ENCODE measurements around the gene CYP4B1. TPM values are rescaled to one million over a fixed set of nuclear protein-coding genes. Genes with fewer than 3 reads are reported as not detected.
A peak's percentile ranks its signal among the peaks of the same experiment; 100 is the strongest.
"Not testable (repeated sequence)": the region's sequence is repeated elsewhere in the genome, so short reads cannot be mapped to it uniquely, and the experiment has no call there.

The CYP4B1 gene
- total and polyA plus RNA-seq, 5 donors = 1.7 to 7.5 (median 2.6) TPM

DNA sequence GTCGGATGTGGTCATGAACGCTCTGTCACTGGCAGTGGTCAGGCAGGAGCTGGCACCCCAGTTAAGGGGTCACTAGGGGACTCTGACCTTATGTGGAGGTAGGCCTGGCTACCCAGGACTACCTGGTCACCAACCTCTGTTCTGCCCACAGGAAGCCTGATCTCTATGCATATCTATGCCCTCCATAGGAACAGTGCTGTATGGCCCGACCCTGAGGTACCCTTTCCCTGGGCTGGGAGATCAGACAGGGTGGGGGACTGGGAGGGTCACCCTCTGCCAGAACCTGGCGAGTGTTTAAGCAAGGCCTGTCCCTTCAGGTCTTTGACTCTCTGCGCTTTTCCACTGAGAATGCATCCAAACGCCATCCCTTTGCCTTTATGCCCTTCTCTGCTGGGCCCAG lies 19.0 kb downstream of the CYP4B1 start:
- DNase-seq = no peak
- Histone ChIP-seq H3K27ac (ENCODE audit: low read length) (no peak overlapping the region), H3K4me3 (ENCODE audit: low read length) (no peak overlapping the region), H3K9me3 (ENCODE audit: control insufficient read depth, low read length) (no peaks in the 10 kb centered on the region), H3K27me3 (ENCODE audit: control insufficient read depth, insufficient read depth) (no peaks in the 10 kb centered on the region), H3K4me1 (ENCODE audit: control insufficient read depth, insufficient read depth, low read length) (no peaks in the 10 kb centered on the region)
- intact Hi-C loops (cut with DNase I) = no loop called here
- ATAC-seq = no peak
- WGBS = 86% methylated on average over 6 of the region's 6 CpGs

DNA sequence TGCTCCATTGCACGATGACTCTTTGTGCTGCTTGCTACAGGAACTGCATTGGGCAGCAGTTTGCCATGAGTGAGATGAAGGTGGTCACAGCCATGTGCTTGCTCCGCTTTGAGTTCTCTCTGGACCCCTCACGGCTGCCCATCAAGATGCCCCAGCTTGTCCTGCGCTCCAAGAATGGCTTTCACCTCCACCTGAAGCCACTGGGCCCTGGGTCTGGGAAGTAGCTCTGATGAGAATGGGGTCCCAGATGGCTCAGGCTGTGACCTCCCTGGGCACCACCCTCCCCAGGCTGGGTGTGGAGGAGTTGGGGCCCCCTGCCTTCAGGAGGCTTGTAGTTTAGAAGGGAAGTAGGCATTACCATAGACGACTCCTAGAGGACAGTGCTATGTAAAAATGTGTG lies 19.7 kb downstream of the CYP4B1 start:
- intact Hi-C loops (cut with DNase I) = no loop called here

DNA sequence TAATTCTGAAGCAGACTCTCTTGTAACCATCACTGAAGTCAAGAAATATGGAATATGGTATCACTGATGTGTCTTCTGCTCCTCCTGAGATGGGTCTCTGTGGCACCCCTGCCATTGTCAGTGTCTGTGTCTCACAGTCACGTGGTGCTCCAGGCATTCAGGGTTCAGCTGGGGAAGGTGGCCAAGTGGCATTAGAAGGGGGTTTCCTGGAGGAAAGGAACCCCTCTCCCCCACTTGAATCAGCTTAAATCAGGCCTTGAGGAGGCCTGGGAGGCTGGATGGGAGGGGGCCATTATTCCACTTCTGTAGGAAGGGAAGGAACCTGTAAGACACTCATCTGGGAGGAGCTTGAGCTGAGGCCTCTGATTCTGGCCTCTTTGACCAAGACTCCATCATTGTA lies 20.5 kb downstream of the CYP4B1 start:
- 62% methylated on average over 1 of the region's 1 CpG for WGBS
- Histone ChIP-seq H3K4me3 (ENCODE audit: low read length) (no peak overlapping the region), H3K27me3 (ENCODE audit: control insufficient read depth, insufficient read depth) (no peaks in the 10 kb centered on the region), H3K4me1 (ENCODE audit: control insufficient read depth, insufficient read depth, low read length) (no peaks in the 10 kb centered on the region), H3K27ac (ENCODE audit: low read length) (no peak overlapping the region), H3K9me3 (ENCODE audit: control insufficient read depth, low read length) (no peaks in the 10 kb centered on the region)
- ATAC-seq (no peak), DNase-seq (no peak)
- intact Hi-C loops (cut with DNase I) = no loop called here

More for the DNA sequence above, 19.7 kb downstream of the CYP4B1 start:
- no peaks in the 10 kb centered on the region for H3K27me3 ChIP-seq (ENCODE audit: control insufficient read depth, insufficient read depth)
- H3K27ac ChIP-seq (ENCODE audit: low read length) = no peak overlapping the region
- no peak overlapping the region for H3K4me3 ChIP-seq (ENCODE audit: low read length)
- no peak for ATAC-seq
- no peaks in the 10 kb centered on the region for H3K4me1 ChIP-seq (ENCODE audit: control insufficient read depth, insufficient read depth, low read length)
- DNase-seq = no peak
- no peaks in the 10 kb centered on the region for H3K9me3 ChIP-seq (ENCODE audit: control insufficient read depth, low read length)
- 85% methylated on average over 5 of the region's 5 CpGs for WGBS

DNA sequence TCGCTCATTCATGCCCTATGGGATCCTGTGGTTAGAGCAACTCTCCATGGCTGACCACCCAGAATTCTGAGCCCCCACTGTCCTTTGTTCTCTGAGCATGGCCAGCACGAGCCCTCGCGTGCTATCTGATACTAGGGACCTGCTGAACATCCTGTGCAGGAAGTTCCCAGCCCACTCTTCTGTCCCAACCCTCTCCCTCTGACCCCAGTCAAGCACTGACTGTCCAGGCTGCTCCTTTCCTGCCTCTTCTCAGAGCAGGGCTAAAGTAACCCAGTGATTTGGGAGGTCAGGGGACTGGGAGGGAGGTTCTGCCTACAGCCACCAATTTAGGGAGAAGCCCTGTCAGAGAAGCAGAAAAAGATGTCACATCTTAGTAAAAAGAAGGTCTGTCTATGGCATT lies 21.2 kb downstream of the CYP4B1 start:
- H3K9me3 ChIP-seq (ENCODE audit: control insufficient read depth, low read length) = no peaks in the 10 kb centered on the region
- DNase-seq = no peak
- no peaks in the 10 kb centered on the region for H3K27me3 ChIP-seq (ENCODE audit: control insufficient read depth, insufficient read depth)
- no peak overlapping the region for H3K27ac ChIP-seq (ENCODE audit: low read length)
- H3K4me3 ChIP-seq (ENCODE audit: low read length) = no peak overlapping the region
- 65% methylated on average over 4 of the region's 4 CpGs for WGBS
- peak in 1 of 2 donors; percentile 22 for ATAC-seq
- intact Hi-C loops (cut with DNase I) = no loop called here
- no peaks in the 10 kb centered on the region for H3K4me1 ChIP-seq (ENCODE audit: control insufficient read depth, insufficient read depth, low read length)

DNA sequence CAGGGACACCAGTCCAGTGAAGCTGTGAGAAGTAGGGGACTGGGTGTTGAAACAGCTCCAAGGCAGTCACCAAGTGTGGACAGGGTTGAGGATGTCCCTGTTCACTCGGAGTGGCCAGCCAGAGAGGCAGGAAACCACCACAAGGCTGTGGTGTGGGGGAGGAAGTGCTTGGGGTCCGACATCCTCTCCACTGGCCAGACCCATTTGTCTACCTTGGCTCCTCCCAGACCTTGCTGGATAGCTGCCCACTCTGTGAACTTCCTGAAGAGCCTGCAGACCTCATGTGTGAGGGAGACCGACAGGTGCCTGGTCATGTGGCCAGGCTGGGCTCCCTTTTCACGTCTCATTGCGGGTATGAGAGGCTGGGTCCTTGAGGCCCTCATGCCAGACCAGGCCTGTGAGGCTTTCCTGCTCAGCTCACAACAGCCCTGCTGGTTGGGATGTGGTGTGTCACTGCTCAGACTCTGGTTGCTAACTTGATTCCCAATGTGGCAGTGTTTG lies 21.8 kb downstream of the CYP4B1 start:
- Histone ChIP-seq H3K27ac (ENCODE audit: low read length) (no peak overlapping the region), H3K9me3 (ENCODE audit: control insufficient read depth, low read length) (no peaks in the 10 kb centered on the region), H3K27me3 (ENCODE audit: control insufficient read depth, insufficient read depth) (no peaks in the 10 kb centered on the region), H3K4me3 (ENCODE audit: low read length) (no peak overlapping the region), H3K4me1 (ENCODE audit: control insufficient read depth, insufficient read depth, low read length) (no peaks in the 10 kb centered on the region)
- intact Hi-C loops (cut with DNase I) = no loop called here
- DNase-seq = no peak
- WGBS = 57% methylated on average over 5 of the region's 5 CpGs
- peak in 1 of 2 donors; percentile 19 for ATAC-seq

DNA sequence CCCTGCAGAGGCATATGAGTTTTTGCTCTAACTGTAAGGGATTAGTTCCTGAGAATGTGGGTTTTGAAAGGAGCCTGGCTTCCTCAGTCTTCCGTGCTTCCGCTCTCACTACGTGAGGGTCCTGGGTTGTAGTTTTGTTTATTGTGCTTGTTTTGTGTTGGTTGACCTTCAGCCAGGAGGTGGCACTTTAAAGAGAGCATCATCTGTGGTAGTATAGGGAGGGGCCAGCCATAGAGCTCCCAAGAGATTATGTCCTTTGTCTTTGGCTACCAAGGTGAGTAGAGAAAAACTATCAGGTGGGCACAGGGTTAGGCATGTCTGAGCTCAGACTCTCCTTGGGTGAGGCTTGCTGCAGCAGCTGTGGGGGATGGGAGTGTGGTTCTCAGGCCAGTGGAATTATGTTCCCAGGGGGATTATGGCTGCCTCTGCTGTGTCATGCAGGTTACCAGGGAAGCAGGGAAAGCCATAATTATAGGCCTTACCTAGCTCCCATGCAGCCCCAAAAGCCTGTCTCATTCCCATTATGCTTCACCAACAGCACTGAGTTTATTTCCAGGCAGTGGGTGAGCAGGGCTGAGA lies 23.5 kb downstream of the CYP4B1 start:
- H3K4me3 ChIP-seq (ENCODE audit: low read length) = no peak overlapping the region
- WGBS = 83% methylated on average over 3 of the region's 3 CpGs
- ATAC-seq (no peak), DNase-seq (no peak)
- H3K9me3 ChIP-seq (ENCODE audit: control insufficient read depth, low read length) = no peaks in the 10 kb centered on the region
- H3K27me3 ChIP-seq (ENCODE audit: control insufficient read depth, insufficient read depth) = no peaks in the 10 kb centered on the region
- H3K4me1 ChIP-seq (ENCODE audit: control insufficient read depth, insufficient read depth, low read length) = no peaks in the 10 kb centered on the region
- H3K27ac ChIP-seq (ENCODE audit: low read length) = no peak overlapping the region
- intact Hi-C loops (cut with DNase I) = no loop called here

DNA sequence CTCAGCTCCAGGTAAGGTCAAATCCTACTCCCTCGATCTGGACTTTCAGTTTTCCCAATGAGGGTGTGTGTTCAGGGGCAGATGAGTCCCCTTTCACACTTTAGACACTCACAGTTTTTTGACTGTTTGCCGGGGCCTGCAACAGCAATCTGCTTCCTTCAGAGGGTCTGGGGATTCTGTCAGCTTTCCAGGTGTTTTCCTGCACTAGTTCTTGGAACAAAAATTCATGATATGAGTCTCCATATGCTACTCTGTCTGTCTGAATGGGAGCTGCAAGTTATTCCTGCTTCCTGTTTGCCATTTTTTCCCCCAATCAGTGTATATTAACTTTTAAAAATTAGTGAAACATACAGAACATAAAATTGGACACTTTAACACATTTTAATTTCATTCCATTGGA lies 24.3 kb downstream of the CYP4B1 start:
- ATAC-seq = no peak
- 39% methylated on average over 2 of the region's 2 CpGs for WGBS
- no peaks in the 10 kb centered on the region for H3K9me3 ChIP-seq (ENCODE audit: control insufficient read depth, low read length)
- H3K4me3 ChIP-seq (ENCODE audit: low read length) = no peak overlapping the region
- no peak for DNase-seq
- H3K27me3 ChIP-seq (ENCODE audit: control insufficient read depth, insufficient read depth) = no peaks in the 10 kb centered on the region
- no peaks in the 10 kb centered on the region for H3K4me1 ChIP-seq (ENCODE audit: control insufficient read depth, insufficient read depth, low read length)
- H3K27ac ChIP-seq (ENCODE audit: low read length) = no peak overlapping the region
- intact Hi-C loops (cut with DNase I) = no loop called here

DNA sequence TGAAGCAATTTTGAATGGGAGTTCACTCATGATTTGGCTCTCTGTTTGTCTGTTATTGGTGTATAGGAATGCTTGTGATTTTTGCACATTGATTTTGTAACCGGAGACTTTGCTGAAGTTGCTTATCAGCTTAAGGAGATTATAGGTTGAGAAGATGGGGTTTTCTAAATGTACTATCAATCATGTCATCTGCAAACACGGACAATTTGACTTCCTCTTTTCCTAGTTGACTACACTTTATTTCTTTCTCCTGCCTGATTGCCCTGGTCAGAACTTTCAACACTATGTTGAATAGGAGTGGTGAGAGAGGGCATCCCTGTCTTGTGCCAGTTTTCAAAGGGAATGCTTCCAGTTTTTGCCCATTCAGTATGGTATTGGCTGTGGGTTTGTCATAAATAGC lies 28.0 kb downstream of the CYP4B1 start:
- intact Hi-C loops (cut with DNase I); H3K4me1 ChIP-seq (ENCODE audit: control insufficient read depth, insufficient read depth, low read length); DNase-seq; H3K27me3 ChIP-seq (ENCODE audit: control insufficient read depth, insufficient read depth); H3K4me3 ChIP-seq (ENCODE audit: low read length); H3K9me3 ChIP-seq (ENCODE audit: control insufficient read depth, low read length); H3K27ac ChIP-seq (ENCODE audit: low read length); ATAC-seq: not testable (repeated sequence)
- WGBS = 57% methylated on average over 2 of the region's 2 CpGs

DNA sequence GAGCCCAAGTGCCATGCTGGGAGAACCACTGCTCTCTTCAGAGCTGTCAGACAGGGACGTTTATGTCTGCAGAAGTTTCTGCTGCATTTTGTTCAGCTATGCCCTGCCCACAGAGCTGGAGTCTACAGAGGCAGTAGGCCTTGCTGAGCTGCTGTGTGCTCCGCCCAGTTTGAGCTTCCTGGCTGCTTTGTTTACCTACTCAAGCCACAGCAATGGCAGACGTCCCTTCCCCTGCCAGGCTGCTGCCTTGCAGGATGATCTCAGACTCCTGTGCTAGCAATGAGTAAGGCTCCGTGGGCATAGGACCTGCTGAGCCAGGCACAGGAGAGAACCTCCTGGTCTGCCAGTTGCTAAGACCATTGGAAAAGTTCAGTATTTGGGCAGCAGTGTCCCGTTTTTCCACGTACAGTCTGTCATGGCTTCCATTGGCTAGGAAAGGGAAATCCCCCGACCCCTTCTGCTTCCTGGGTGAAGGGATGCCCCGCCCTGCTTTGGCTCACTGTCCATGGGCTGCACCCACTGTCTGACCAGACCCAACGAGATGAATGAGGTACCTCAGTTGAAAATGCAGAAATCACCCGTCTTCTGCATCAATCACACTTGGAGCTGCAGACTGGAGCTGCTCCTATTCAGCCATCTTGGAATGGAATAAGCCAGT lies 31.9 kb downstream of the CYP4B1 start:
- WGBS = 66% methylated on average over 10 of the region's 10 CpGs

DNA sequence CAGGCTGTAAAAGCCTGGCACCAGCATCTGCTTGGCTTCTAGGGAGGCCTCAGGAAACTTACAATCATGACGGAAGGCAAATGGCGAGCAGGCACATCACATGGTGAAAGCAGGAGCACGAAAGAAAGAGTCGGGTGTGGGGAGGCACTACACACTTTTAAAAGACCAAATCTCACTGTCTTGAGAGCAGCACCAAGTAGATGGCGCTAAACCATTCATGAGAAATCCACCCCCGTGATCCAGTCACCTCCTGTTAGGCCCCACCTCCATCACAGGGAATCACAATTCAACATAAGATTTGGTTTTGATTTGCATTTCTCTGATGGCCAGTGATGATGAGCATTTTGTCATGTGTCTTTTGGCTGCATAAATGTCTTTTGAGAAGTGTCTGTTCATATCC lies 36.6 kb downstream of the CYP4B1 start:
- H3K4me3 ChIP-seq (ENCODE audit: low read length); H3K4me1 ChIP-seq (ENCODE audit: control insufficient read depth, insufficient read depth, low read length); DNase-seq; intact Hi-C loops (cut with DNase I); H3K27ac ChIP-seq (ENCODE audit: low read length); H3K9me3 ChIP-seq (ENCODE audit: control insufficient read depth, low read length); ATAC-seq; H3K27me3 ChIP-seq (ENCODE audit: control insufficient read depth, insufficient read depth): not testable (repeated sequence)
- 74% methylated on average over 6 of the region's 6 CpGs for WGBS

More for the DNA sequence above, 31.9 kb downstream of the CYP4B1 start:
- H3K9me3 ChIP-seq (ENCODE audit: control insufficient read depth, low read length) = no peaks in the 10 kb centered on the region
- intact Hi-C loops (cut with DNase I) = no loop called here
- no peak overlapping the region for H3K4me3 ChIP-seq (ENCODE audit: low read length)
- DNase-seq (no peak), ATAC-seq (no peak)
- H3K27me3 ChIP-seq (ENCODE audit: control insufficient read depth, insufficient read depth) = no peaks in the 10 kb centered on the region
- no peak overlapping the region for H3K27ac ChIP-seq (ENCODE audit: low read length)
- no peaks in the 10 kb centered on the region for H3K4me1 ChIP-seq (ENCODE audit: control insufficient read depth, insufficient read depth, low read length)

DNA sequence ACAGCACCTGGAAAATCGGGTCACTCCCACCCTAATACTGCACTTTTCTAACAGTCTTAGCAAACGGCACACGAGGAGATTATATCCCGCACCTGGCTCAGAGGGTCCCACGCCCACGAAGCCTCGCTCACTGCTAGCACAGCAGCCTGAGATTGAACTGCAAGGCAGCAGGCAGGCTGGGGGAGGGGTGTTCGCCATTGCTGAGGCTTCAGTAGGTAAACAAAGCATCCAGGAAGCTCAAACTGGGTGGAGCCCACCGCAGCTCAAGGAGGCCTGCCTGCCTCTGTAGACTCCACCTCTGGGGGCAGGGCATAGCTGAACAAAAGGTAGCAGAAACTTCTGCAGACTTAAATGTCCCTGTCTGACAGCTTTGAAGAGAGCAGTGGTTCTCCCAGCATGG lies 47.5 kb downstream of the CYP4B1 start:
- H3K9me3 ChIP-seq (ENCODE audit: control insufficient read depth, low read length); H3K4me1 ChIP-seq (ENCODE audit: control insufficient read depth, insufficient read depth, low read length); ATAC-seq; H3K4me3 ChIP-seq (ENCODE audit: low read length); intact Hi-C loops (cut with DNase I); DNase-seq; H3K27me3 ChIP-seq (ENCODE audit: control insufficient read depth, insufficient read depth); H3K27ac ChIP-seq (ENCODE audit: low read length): not testable (repeated sequence)
- 82% methylated on average over 9 of the region's 9 CpGs for WGBS
